Heart right ventricle (tissue), 16 donors: Measurements from ENCODE around the gene EXOC3L2. TPM values are rescaled to one million over a fixed set of nuclear protein-coding genes. Genes with fewer than 3 reads are reported as not detected.

ENCODE experiments used
- ATAC-seq, 8 donors: fragments of 200-7000 bp; cut with Tn5 transposase; one replicate each; pipeline ENCODE4 v1.9.1; 2020; ENCODE audit warnings: mild to moderate bottlenecking in 8 of 8, moderate library complexity in 8 of 8, moderate number of reproducible peaks in 1 of 8
- DNase-seq, 2 donors: peaks; one replicate each; pipeline ENCODE4 v3.0.0-alpha.2; 2020
- H3K27ac ChIP-seq, 10 donors: fragments of 200-600 bp; sonication (generic) in 2 of 10; one replicate each; pipeline versions ENCODE4 v1.5.0 to v1.8.0; 2020 to 2022; ENCODE audit warnings: mild to moderate bottlenecking in 3 of 10
- H3K27me3 ChIP-seq, 7 donors: fragments of 200-600 bp; one replicate each; pipeline ENCODE4 v1.8.0; 2021 to 2022; ENCODE audit warnings: mild to moderate bottlenecking in 2 of 7
- H3K36me3 ChIP-seq, 9 donors: fragments of 200-600 bp; sonication (generic) in 1 of 9; one replicate each; pipeline versions ENCODE4 v1.5.0 to v1.8.0; 2020 to 2022; ENCODE audit warnings: mild to moderate bottlenecking in 2 of 9
- H3K4me1 ChIP-seq, 9 donors: fragments of 200-600 bp; sonication (generic) in 1 of 9; one replicate each; pipeline versions ENCODE4 v1.5.0 to v1.8.0; 2020 to 2022; ENCODE audit warnings: mild to moderate bottlenecking in 4 of 9
- H3K4me3 ChIP-seq, 10 donors: fragments of 200-600 bp; sonication (generic) in 2 of 10; one replicate each; pipeline versions ENCODE4 v1.5.0 to v1.8.0; 2020 to 2022; ENCODE audit warnings: mild to moderate bottlenecking in 7 of 10, moderate library complexity in 2 of 10
- H3K9me3 ChIP-seq, 11 donors: fragments of 200-600 bp in 10 of 11; sonication (generic) in 2 of 11; one replicate each; pipeline versions ENCODE4 v1.5.0 to v1.8.0; 2013 to 2022; ENCODE audit warnings: mild to moderate bottlenecking in 2 of 11, control low read depth in 1 of 11, moderate library complexity in 1 of 11
- WGBS, 2 donors: extraction: QIAGEN DNeasy Blood & Tissue Kit; methylation state at CpG; one replicate each; pipeline ENCODE4 v1.1.7; 2013; ENCODE audit warnings: inconsistent platforms in 1 of 2; 5-methylcytosine and 5-hydroxymethylcytosine counted together
- intact Hi-C, 10 donors: fragments of 100-400 bp; cut with DNase I; formaldehyde crosslinking; loops; one replicate each; pipeline versions ENCODE4 v1.11.1 to v1.14.2; 2022
- polyA plus RNA-seq, 2 donors: library from polyadenylated mRNA; stranded (reverse); fragments of 200-250 nt; gene quantifications; one replicate each; pipeline ENCODE4 v1.2.3, GENCODE V29; 2013
- total RNA-seq, 10 donors: library from RNA; stranded (reverse); fragmentation: NEBNext Ultra II Directional in 3 of 10; extraction: Animal tissue kit (Norgen Biotek cat#: 25700) in 3 of 10; gene quantifications; one replicate each; pipeline versions ENCODE4 v1.2.1 to v1.2.4, GENCODE V29; 2021 to 2023
- TF ChIP-seq, protein P1 (sequence below), 9 donors: fragments of 200-600 bp; sonication (generic) in 2 of 9; IDR thresholded peaks; one replicate each; pipeline versions ENCODE4 v1.5.0 to v1.8.0; 2021 to 2022; ENCODE audit warnings: antibody characterized with exemption in 9 of 9, mild to moderate bottlenecking in 5 of 9, moderate library complexity in 1 of 9
- donor health status: Arrhythmogenic right ventricular cardiomyopathy.
- donor health status: ischemic (EF 13 %, LVEDD 7.1; RV severe dilation, severe dysfunction).
- donor health status: healthy with polysubstance abuse.
- donor health status: DM: no; HTN: yes; CAD: no.
- donor health status: DM: no; HTN: no; CAD: no.
- donor health status: ischemic (EF 25% LVEDD 6.9; RV normal size, moderate dysfunction).
- donor health status: ischemic (EF 25% LVEDD 5.7; RV mildly dilated, moderate dysfunction).
- donor health status: healthy.
- donor health status: DM: yes; HTN: yes; CAD: no.
- donor health status: Ischemic cardiomyopathy.
- donor health status: ischemic (EF 35%, LVEDD 5.7; RV mildly dilated, moderate dysfunction).
- donor health status: nonischemic (EF 11% LVEDD 7.7; RV severe dilation, severe dysfunction).
- donor health status: DM: yes; HTN: yes; CAD: no.
- donor health status: PGD.
- donor health status: ischemic (EF 29% LVEDD 5.4; RV normal size, mild dysfunction).
- donor health status: nonischemic (EF 23%, LVEDD 6.1; RV moderate dilation, normal function).

EXOC3L2 gene
- total and polyA plus RNA-seq, 12 donors, result 0.27 to 2.0 (median 1.2) TPM

DNA sequence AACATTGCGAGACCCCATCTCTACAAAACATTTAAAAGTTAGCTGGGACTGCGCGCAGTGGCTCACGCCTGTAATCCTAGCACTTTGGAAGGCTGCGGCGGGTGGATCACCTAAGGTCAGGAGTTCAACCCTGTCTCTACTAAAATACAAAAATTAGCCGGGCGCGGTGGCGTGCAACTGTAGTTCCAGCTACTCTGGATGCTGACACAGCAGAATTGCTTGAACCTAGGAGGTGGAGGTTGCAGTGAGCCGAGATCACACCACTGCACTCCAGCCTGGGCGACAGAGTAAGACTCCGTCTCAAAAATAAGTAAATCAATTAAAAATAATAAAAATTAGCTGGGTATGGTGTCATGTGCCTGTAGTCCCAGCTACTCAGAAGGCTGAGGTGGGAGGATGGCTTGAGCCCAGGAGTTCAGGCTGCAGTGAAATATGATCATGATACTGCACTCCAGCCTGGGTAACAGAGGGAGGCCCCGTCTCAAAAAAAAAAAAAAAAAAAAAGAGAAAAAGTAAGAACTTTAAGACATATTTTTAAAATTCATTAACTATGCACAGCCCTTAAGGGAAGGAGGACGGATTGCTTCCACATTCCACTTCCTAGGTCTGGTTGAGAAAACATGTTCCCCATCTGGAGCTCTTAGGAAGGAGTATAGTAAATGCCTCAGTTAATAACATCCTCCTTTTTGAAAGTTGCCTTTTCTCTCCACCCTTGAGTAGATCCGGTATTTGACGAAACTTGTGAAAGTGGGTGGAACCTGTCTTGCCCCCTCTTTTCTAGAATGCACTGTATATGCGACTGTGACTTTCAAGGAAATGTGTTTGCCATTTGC is 26.1 kb downstream of the EXOC3L2 start:
- H3K4me1 ChIP-seq, result peaks cover 0 to 30% (median 12%) of the 10 kb centered on the region in 9 donors
- no peak for ATAC-seq
- no peak overlapping the region for H3K4me3 ChIP-seq
- no peak overlapping the region for H3K27ac ChIP-seq
- peaks cover 0 to 46% (median 27%) of the 10 kb centered on the region in 7 donors for H3K27me3 ChIP-seq
- DNase-seq, result no peak
- H3K36me3 ChIP-seq, result peaks cover 0 to 3% (median 0%) of the 10 kb centered on the region in 9 donors
- TF ChIP-seq, protein P1, sequence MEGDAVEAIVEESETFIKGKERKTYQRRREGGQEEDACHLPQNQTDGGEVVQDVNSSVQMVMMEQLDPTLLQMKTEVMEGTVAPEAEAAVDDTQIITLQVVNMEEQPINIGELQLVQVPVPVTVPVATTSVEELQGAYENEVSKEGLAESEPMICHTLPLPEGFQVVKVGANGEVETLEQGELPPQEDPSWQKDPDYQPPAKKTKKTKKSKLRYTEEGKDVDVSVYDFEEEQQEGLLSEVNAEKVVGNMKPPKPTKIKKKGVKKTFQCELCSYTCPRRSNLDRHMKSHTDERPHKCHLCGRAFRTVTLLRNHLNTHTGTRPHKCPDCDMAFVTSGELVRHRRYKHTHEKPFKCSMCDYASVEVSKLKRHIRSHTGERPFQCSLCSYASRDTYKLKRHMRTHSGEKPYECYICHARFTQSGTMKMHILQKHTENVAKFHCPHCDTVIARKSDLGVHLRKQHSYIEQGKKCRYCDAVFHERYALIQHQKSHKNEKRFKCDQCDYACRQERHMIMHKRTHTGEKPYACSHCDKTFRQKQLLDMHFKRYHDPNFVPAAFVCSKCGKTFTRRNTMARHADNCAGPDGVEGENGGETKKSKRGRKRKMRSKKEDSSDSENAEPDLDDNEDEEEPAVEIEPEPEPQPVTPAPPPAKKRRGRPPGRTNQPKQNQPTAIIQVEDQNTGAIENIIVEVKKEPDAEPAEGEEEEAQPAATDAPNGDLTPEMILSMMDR (IDR thresholded peaks at IDR 0.05), result no peak
- intact Hi-C loops, result no loop called here
- H3K9me3 ChIP-seq, result no peaks in the 10 kb centered on the region
- WGBS, 2 donors, result 81 to 84% methylated on average over 18 of the region's 18 CpGs

DNA sequence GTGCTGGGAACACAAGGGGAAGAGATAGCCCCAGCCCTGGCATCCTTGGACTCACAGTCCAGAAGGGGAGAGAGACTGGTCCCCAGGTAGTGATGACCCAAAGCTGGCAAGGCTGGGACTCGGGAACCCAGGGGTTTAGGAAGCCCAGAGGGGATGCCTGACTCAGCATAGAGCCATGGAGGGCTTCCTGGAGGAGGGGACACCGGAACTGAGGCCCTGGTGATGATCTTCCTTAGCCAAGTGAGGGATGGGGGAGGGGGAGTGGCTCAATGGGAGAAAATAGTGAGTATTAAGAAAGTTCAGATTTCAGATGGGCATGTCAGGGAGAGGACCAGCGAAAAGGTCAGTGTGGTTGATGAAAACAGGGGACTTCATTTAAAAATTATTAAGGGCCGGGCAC is 26.8 kb downstream of the EXOC3L2 start:
- peaks cover 0 to 30% (median 12%) of the 10 kb centered on the region in 9 donors for H3K4me1 ChIP-seq
- TF ChIP-seq, protein P1 (IDR thresholded peaks at IDR 0.05), result no peak
- 63 to 66% methylated on average over 4 of the region's 4 CpGs for WGBS, 2 donors
- H3K36me3 ChIP-seq, result peaks cover 0 to 3% (median 0%) of the 10 kb centered on the region in 9 donors
- ATAC-seq, result no peak
- no peak overlapping the region for H3K4me3 ChIP-seq
- DNase-seq, result no peak
- intact Hi-C loops, result no loop called here
- H3K27me3 ChIP-seq, result peaks cover 0 to 46% (median 27%) of the 10 kb centered on the region in 7 donors
- H3K27ac ChIP-seq, result no peak overlapping the region
- H3K9me3 ChIP-seq, result no peaks in the 10 kb centered on the region

DNA sequence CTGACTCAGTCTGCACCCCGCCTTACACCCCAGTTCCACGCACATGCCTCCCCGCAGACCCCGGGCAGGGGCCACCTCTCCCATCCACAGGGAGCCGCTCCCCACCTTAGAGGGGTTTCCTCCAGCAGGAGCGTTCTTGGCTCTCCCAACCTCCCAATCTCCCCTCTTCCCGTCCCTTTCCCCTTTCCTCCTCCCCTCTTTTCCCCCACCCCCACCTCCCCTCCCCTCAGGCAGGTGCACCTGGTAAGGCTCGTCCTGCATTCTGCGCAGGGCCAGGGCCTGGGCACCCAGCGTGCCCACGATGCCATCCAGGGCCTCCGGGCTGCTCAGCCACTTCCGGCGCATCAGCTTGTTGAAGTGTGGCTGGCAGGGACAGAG is 27.3 kb downstream of the EXOC3L2 start:
- no peak for DNase-seq
- Histone ChIP-seq H3K4me3 (no peak overlapping the region), H3K36me3 (peaks cover 0 to 3% (median 0%) of the 10 kb centered on the region in 9 donors), H3K27ac (no peak overlapping the region), H3K27me3 (peaks cover 0 to 46% (median 27%) of the 10 kb centered on the region in 7 donors), H3K9me3 (no peaks in the 10 kb centered on the region), H3K4me1 (peaks cover 0 to 34% (median 12%) of the 10 kb centered on the region in 9 donors)
- TF ChIP-seq, protein P1 (IDR thresholded peaks at IDR 0.05), result no peak
- no peak for ATAC-seq
- intact Hi-C loops, result no loop called here
- WGBS, 2 donors, result 48 to 56% methylated on average over 14 of the region's 14 CpGs

DNA sequence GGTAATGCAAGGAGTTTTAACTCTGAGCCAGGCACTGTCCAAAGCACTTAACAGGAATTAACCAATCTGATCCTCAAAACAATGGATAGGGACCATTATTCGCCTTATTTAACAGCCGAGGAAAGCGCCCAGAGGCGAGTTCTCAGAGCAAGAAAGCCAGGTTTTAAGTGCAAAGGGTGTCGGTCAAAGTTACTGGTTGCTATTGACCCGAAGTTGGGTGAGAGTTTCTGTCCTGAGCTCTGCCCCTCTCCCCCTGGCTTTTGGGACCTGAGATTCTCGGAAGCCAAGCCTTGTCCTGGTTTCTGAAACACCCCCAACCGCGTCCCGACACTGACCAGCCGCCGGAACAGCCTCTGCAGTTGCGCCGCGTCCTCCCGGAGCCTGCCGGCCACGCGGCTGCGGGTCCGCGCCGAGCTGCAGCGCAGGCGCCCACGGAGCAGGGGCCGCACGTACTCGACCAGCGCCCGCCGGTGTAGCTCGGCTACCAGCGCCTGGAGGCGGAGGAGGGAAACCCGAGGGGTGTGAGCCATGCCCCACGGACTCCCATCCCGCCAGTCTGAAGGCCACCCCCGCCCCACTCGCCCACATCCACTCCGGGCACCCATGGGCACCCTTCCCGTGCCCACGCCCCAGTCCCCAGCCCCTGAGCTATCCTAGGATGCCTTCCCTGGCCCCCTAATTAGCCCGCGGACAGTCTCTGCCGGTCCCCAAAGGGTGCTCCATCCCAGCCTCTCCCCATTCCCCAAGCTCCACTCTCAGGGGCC is 27.8 kb downstream of the EXOC3L2 start:
- Histone ChIP-seq H3K27ac (no peak overlapping the region), H3K9me3 (no peaks in the 10 kb centered on the region), H3K4me1 (peaks cover 0 to 40% (median 12%) of the 10 kb centered on the region in 9 donors), H3K4me3 (no peak overlapping the region), H3K36me3 (peaks cover 0 to under 1% (median 0%) of the 10 kb centered on the region in 9 donors), H3K27me3 (peaks cover 0 to 46% (median 27%) of the 10 kb centered on the region in 7 donors)
- TF ChIP-seq, protein P1 (IDR thresholded peaks at IDR 0.05), result no peak
- ATAC-seq (no peak), DNase-seq (no peak)
- WGBS, 2 donors, result 40 to 51% methylated on average over 46 of the region's 46 CpGs
- intact Hi-C loops, result no loop called here
